OCI-LY7 (cell line): ENCODE measurements around the gene ZNF581. TPM values are rescaled to one million over a fixed set of nuclear protein-coding genes. Genes with fewer than 3 reads are reported as not detected.

ENCODE experiments used
- BruUV-seq: library from RNA; stranded (reverse); fragments of 400-500 nt; replicated peaks from 2 replicates; lab custom pipeline; 2021; lab: Mats Ljungman, UMichigan
- CTCF ChIA-PET: fragments of 300-600 bp; sonication (Branson Sonifier 250); formaldehyde crosslinking; loops from one replicate; lab custom pipeline; 2022; ENCODE audit warnings: antibody characterized with exemption; ENCODE audit not compliant: unreplicated experiment; lab: Charles Lee
- POLR2A ChIA-PET: fragments of 300-600 bp; sonication (Branson Sonifier 250); formaldehyde crosslinking; loops from one replicate; lab custom pipeline; 2022; ENCODE audit warnings: antibody characterized with exemption; lab: Charles Lee
- DNase-seq: peaks from one replicate; pipeline ENCODE4 v3.0.0-alpha.2; 2015; ENCODE audit warnings: low spot score
- H2AFZ ChIP-seq: fragments of 200-600 bp; sonication (generic), shearing (Covaris generic); 2 replicates; pipeline ENCODE4 v1.6.1; 2014; ENCODE audit warnings: mild to moderate bottlenecking, antibody characterized with exemption, low read length, moderate library complexity
- H3K27ac ChIP-seq: fragments of 200-600 bp; sonication (generic); 2 replicates; pipeline ENCODE4 v1.5.1; 2014; ENCODE audit warnings: mixed run types, low read depth, mild to moderate bottlenecking, moderate library complexity, low read length, inconsistent platforms; ENCODE audit not compliant: poor library complexity, severe bottlenecking
- H3K36me3 ChIP-seq: fragments of 200-600 bp; sonication (generic); 2 replicates; pipeline ENCODE4 v1.6.1; 2014; ENCODE audit warnings: mild to moderate bottlenecking, antibody characterized with exemption, low read length, moderate library complexity, mixed read lengths; ENCODE audit not compliant: insufficient read depth
- H3K4me1 ChIP-seq: fragments of 200-600 bp; sonication (generic); 2 replicates; pipeline ENCODE4 v1.5.1; 2014; ENCODE audit warnings: mild to moderate bottlenecking, low read length; ENCODE audit not compliant: insufficient read depth, poor library complexity, severe bottlenecking
- H3K4me2 ChIP-seq: fragments of 200-600 bp; sonication (generic); 2 replicates; pipeline ENCODE4 v1.6.1; 2014; ENCODE audit warnings: mild to moderate bottlenecking, low read length
- H3K4me3 ChIP-seq: fragments of 200-600 bp; sonication (generic); 2 replicates; pipeline ENCODE4 v1.5.1; 2014; ENCODE audit warnings: mild to moderate bottlenecking, low read depth, low read length; ENCODE audit not compliant: poor library complexity, severe bottlenecking
- H3K79me2 ChIP-seq: fragments of 200-600 bp; sonication (generic); 2 replicates; pipeline ENCODE4 v1.6.1; 2016; ENCODE audit warnings: low read depth, mild to moderate bottlenecking, low read length, moderate library complexity, mixed read lengths; ENCODE audit not compliant: insufficient read depth
- H3K9me2 ChIP-seq: fragments of 200-600 bp; sonication (generic); 2 replicates; pipeline ENCODE4 v1.6.1; 2016; ENCODE audit warnings: mild to moderate bottlenecking, low read length, mixed read lengths; ENCODE audit not compliant: insufficient read depth
- H3K9me3 ChIP-seq: fragments of 200-600 bp; sonication (generic); 2 replicates; pipeline ENCODE4 v1.6.1; 2014; ENCODE audit warnings: mild to moderate bottlenecking, mixed run types, low read length, mixed read lengths
- H4K20me1 ChIP-seq: fragments of 200-600 bp; sonication (generic); 2 replicates; pipeline ENCODE4 v1.6.1; 2014; ENCODE audit warnings: mild to moderate bottlenecking, antibody characterized with exemption, low read length, moderate library complexity, mixed read lengths; ENCODE audit not compliant: insufficient read depth
- EZH2phosphoT487 ChIP-seq: fragments of 200-600 bp; sonication (generic); IDR thresholded peaks from 2 replicates; pipeline ENCODE4 v1.6.1; 2018; ENCODE audit warnings: low read depth, borderline replicate concordance, mild to moderate bottlenecking, mixed run types, antibody characterized with exemption, low read length, moderate library complexity, mixed read lengths
- intact Hi-C: fragments of 100-400 bp; cut with micrococcal nuclease; formaldehyde crosslinking; loops from one replicate; pipeline ENCODE4 v1.10.0; 2022; ENCODE audit not compliant: unreplicated experiment
- total RNA-seq, 2 experiments: library from RNA; depleted of rRNA in 1 of 2; stranded (reverse); fragments of >200 nt in 1 of 2; shearing (Covaris generic) in 1 of 2; gene quantifications; 2 replicates each; pipeline ENCODE4 v1.2.3, GENCODE V29; 2014 to 2022
- TF ChIP-seq, protein P1 (sequence below): fragments of 200-600 bp; sonication (generic); conservative IDR thresholded peaks from 2 replicates; pipeline ENCODE4 v1.5.1; 2014; ENCODE audit warnings: mild to moderate bottlenecking, antibody characterized with exemption, low read length, moderate library complexity, mixed read lengths

Gene ZNF581
- total RNA-seq, 2 experiments from 2014 or later = 39.7 to 44.5 TPM

DNA sequence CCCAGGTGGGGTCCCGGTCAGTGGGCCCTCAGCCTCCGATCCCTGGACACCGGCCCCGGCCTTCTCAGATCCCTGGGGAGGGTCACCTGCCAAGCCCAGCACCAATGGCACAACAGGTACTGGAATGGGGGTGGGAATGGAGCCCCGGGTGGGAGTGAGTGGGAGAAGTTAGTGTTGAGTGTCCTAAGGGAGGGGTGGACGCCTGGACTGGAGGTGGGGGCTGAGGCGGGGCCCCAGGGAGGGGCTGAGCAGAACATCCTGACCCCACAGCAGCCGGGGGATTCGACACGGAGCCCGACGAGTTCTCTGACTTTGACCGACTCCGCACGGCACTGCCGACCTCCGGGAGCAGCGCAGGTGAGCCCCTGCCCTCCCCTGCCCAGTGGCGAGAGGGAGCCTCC, 49.2 kb downstream of the ZNF581 start:
- BruUV-seq = no TSS peak
- Histone ChIP-seq H3K9me3 (no peaks in the 10 kb centered on the region), H3K36me3 (peaks cover 100% of the 10 kb centered on the region), H4K20me1 (no peaks in the 10 kb centered on the region), H3K27ac (no peak overlapping the region), H3K79me2 (no peaks in the 10 kb centered on the region; the same call in 1 of the 2 replicates), H3K4me1 (no peaks in the 10 kb centered on the region), H3K4me3 (no peak overlapping the region), H3K9me2 (no peaks in the 10 kb centered on the region), H3K4me2 (no peak overlapping the region), H2AFZ (no peak overlapping the region)
- POLR2A ChIA-PET = no interaction called here
- DNase-seq = no peak
- intact Hi-C loops = no loop called here
- CTCF ChIA-PET = no interaction called here
- TF ChIP-seq, protein P1, sequence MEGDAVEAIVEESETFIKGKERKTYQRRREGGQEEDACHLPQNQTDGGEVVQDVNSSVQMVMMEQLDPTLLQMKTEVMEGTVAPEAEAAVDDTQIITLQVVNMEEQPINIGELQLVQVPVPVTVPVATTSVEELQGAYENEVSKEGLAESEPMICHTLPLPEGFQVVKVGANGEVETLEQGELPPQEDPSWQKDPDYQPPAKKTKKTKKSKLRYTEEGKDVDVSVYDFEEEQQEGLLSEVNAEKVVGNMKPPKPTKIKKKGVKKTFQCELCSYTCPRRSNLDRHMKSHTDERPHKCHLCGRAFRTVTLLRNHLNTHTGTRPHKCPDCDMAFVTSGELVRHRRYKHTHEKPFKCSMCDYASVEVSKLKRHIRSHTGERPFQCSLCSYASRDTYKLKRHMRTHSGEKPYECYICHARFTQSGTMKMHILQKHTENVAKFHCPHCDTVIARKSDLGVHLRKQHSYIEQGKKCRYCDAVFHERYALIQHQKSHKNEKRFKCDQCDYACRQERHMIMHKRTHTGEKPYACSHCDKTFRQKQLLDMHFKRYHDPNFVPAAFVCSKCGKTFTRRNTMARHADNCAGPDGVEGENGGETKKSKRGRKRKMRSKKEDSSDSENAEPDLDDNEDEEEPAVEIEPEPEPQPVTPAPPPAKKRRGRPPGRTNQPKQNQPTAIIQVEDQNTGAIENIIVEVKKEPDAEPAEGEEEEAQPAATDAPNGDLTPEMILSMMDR = no peak
- no peak for TF ChIP-seq EZH2phosphoT487

DNA sequence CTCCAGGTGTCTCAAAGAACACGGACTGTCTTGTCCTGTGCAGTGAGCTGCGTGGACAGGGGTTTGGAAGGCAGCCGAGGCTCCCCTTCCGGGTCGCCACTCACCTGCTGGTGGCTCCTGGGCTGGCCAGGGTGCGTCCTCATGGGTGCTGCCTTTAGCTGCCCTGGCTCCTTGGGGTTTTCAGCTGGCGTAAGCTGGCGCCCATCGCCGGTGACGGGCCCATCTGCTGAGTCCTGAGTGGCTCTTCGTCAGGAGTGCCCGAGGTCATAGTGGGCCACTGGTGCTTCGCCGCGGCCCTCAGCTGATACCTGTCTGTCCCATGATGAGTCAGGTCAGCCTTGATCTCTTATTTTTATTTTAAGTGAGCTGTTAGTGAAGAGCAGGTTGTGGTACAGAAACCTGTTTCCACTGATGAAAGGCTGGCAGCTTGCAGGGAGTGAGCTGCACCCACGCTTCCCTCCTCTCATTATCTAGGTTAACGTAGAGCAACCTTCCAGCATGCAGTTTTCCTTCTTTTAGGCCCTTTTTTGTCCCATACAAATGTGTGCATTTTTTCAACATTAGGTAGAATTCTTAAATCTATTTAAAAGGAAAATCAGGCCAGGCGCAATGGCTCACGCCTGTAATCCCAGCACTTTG, 50.0 kb downstream of the ZNF581 start:
- intact Hi-C loops = no loop called here
- H4K20me1 ChIP-seq = no peaks in the 10 kb centered on the region
- BruUV-seq = no TSS peak
- POLR2A ChIA-PET = no interaction called here
- H2AFZ ChIP-seq = no peak overlapping the region
- H3K4me1 ChIP-seq = no peaks in the 10 kb centered on the region
- no peaks in the 10 kb centered on the region for H3K79me2 ChIP-seq
- CTCF ChIA-PET = no interaction called here
- no peak overlapping the region for H3K4me3 ChIP-seq
- DNase-seq = no peak
- no peak overlapping the region for H3K27ac ChIP-seq
- no peak overlapping the region for H3K4me2 ChIP-seq
- TF ChIP-seq EZH2phosphoT487 = no peak
- TF ChIP-seq, protein P1 = no peak
- peaks cover 100% of the 10 kb centered on the region for H3K36me3 ChIP-seq
- no peaks in the 10 kb centered on the region for H3K9me2 ChIP-seq
- H3K9me3 ChIP-seq = no peaks in the 10 kb centered on the region

DNA sequence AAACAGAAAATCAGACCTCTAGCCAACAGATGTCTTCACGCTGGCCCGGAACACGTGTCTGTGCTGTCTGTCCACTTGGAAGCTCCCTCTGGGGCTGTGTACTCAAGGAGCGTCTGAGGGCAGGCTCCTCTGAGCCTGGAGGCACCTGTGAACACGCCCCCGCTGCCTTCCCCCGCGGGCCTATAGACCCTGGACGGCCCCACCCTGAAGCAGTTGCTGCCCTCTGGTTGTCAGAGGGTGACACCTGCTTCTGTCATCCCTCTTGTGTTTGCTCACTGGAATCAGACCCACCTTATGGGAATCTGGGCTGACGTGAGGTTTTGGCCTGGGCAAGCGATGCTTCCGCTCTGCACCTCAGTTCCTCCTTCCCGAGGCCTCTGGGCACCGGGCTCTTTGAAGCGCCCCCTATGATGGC, 50.8 kb downstream of the ZNF581 start:
- intact Hi-C loops = no loop called here
- H3K79me2 ChIP-seq = no peaks in the 10 kb centered on the region
- ChIA-PET CTCF (no interaction called here), POLR2A (no interaction called here)
- H3K27ac ChIP-seq = no peak overlapping the region
- no peaks in the 10 kb centered on the region for H3K4me1 ChIP-seq
- no peaks in the 10 kb centered on the region for H4K20me1 ChIP-seq
- DNase-seq = no peak
- no peak for TF ChIP-seq EZH2phosphoT487
- TF ChIP-seq, protein P1 = no peak
- no peak overlapping the region for H3K4me2 ChIP-seq
- no peaks in the 10 kb centered on the region for H3K9me2 ChIP-seq
- no peak overlapping the region for H3K4me3 ChIP-seq
- no TSS peak for BruUV-seq
- no peaks in the 10 kb centered on the region for H3K9me3 ChIP-seq
- H2AFZ ChIP-seq = no peak overlapping the region
- H3K36me3 ChIP-seq = peaks cover 97% of the 10 kb centered on the region
